CMK (cell line): ENCODE results near the gene GTF2H3.
"Not testable (repeated sequence)": the region's sequence is repeated elsewhere in the genome, so short reads cannot be mapped to it uniquely, and the experiment has no call there.

Experiments used
- DNase-seq: peaks from one replicate; pipeline ENCODE4 v3.0.0-alpha.2; 2010; ENCODE audit warnings: low read depth

Gene GTF2H3

GRCh38 chr12:123633379-123634141, at the start of gene GTF2H3, which contains the start of gene EIF2B1:
Gene GTF2H3, plus strand, starts transcription at chr12:123633829. Its CDS starts 31 bp downstream, at chr12:123633860.
Gene EIF2B1, minus strand, starts transcription at chr12:123633686. Its CDS starts 129 bp downstream, at chr12:123633557.
- peak; percentile 92 for DNase-seq

- no peak for DNase-seq
Observed at GRCh38 chr12:123591702-123592481, 41.7 kb upstream of the GTF2H3 start.

GRCh38 chr12:123595729-123596128, 37.9 kb upstream of the GTF2H3 start:
- DNase-seq = no peak

GRCh38 chr12:123597100-123597499, 36.5 kb upstream of the GTF2H3 start:
- DNase-seq = no peak

GRCh38 chr12:123598522-123598921, 35.1 kb upstream of the GTF2H3 start:
- DNase-seq = no peak

- no peak for DNase-seq
Observed at GRCh38 chr12:123599310-123599709, 34.3 kb upstream of the GTF2H3 start.

GRCh38 chr12:123599721-123600120, 33.9 kb upstream of the GTF2H3 start:
- DNase-seq = no peak

GRCh38 chr12:123601602-123602489, 31.8 kb upstream of the GTF2H3 start, which contains the start of gene DDX55:
Gene DDX55, plus strand, starts transcription at chr12:123602099. Its CDS starts 50 bp downstream, at chr12:123602149.
- DNase-seq = peak; percentile 67

- no peak for DNase-seq
Observed at GRCh38 chr12:123602651-123603195, 30.9 kb upstream of the GTF2H3 start.

- DNase-seq = not testable (repeated sequence)
Observed at GRCh38 chr12:123603495-123603894, 30.1 kb upstream of the GTF2H3 start.

- no peak for DNase-seq
Observed at GRCh38 chr12:123607756-123608155, 25.9 kb upstream of the GTF2H3 start.

GRCh38 chr12:123608182-123608581, 25.4 kb upstream of the GTF2H3 start:
- no peak for DNase-seq

GRCh38 chr12:123614110-123614509, 19.5 kb upstream of the GTF2H3 start:
- DNase-seq = no peak

- no peak for DNase-seq
Observed at GRCh38 chr12:123614531-123614930, 19.1 kb upstream of the GTF2H3 start.

- DNase-seq = no peak
Observed at GRCh38 chr12:123617144-123617543, 16.5 kb upstream of the GTF2H3 start.

- DNase-seq = no peak
Observed at GRCh38 chr12:123617580-123617979, 16.0 kb upstream of the GTF2H3 start.

- DNase-seq = no peak
Observed at GRCh38 chr12:123621101-123621500, 12.5 kb upstream of the GTF2H3 start.

GRCh38 chr12:123621619-123622530, 11.8 kb upstream of the GTF2H3 start:
- no peak for DNase-seq

GRCh38 chr12:123634142-123634561, 523 bp downstream of the GTF2H3 start:
- DNase-seq = no peak

- no peak for DNase-seq
Observed at GRCh38 chr12:123643911-123644310, 10.3 kb downstream of the GTF2H3 start.

GRCh38 chr12:123645380-123645779, 11.8 kb downstream of the GTF2H3 start:
- no peak for DNase-seq
